ENCODE measurements around the gene PIGK.

The PIGK gene

GRCh38 chr1:77096496-77097255 is 122.6 kb downstream of the PIGK start:
- no peak for DNase-seq (ENCODE audit: low read depth)

- no peak for DNase-seq (ENCODE audit: low read depth)
Measured at GRCh38 chr1:77095236-77095635, 124.0 kb downstream of the PIGK start.

GRCh38 chr1:77089756-77090155 is 129.5 kb downstream of the PIGK start:
- DNase-seq (ENCODE audit: low read depth): no peak

- no peak for DNase-seq (ENCODE audit: low read depth)
Measured at GRCh38 chr1:77085109-77085508, 134.1 kb downstream of the PIGK start.

- DNase-seq (ENCODE audit: low read depth): no peak
Measured at GRCh38 chr1:77084457-77084856, 134.8 kb downstream of the PIGK start.

GRCh38 chr1:77081834-77082233 is 137.4 kb downstream of the PIGK start:
- DNase-seq (ENCODE audit: low read depth): no peak

- DNase-seq (ENCODE audit: low read depth): no peak
Measured at GRCh38 chr1:77076759-77077158, 142.5 kb downstream of the PIGK start.

- no peak for DNase-seq (ENCODE audit: low read depth)
Measured at GRCh38 chr1:77068013-77068412, 151.2 kb downstream of the PIGK start.

- no peak for DNase-seq (ENCODE audit: low read depth)
Measured at GRCh38 chr1:77065693-77066342, 153.4 kb downstream of the PIGK start.

- DNase-seq (ENCODE audit: low read depth): no peak
Measured at GRCh38 chr1:77064246-77064645, 155.0 kb downstream of the PIGK start.

GRCh38 chr1:77063118-77063517 is 156.1 kb downstream of the PIGK start:
- DNase-seq (ENCODE audit: low read depth): no peak

GRCh38 chr1:77061162-77061561 is 158.1 kb downstream of the PIGK start:
- no peak for DNase-seq (ENCODE audit: low read depth)

- no peak for DNase-seq (ENCODE audit: low read depth)
Measured at GRCh38 chr1:77060000-77060399, 159.2 kb downstream of the PIGK start.

GRCh38 chr1:77057994-77058585 is 161.1 kb downstream of the PIGK start:
- DNase-seq (ENCODE audit: low read depth): no peak

GRCh38 chr1:77056525-77056924 is 162.7 kb downstream of the PIGK start:
- DNase-seq (ENCODE audit: low read depth): no peak

- DNase-seq (ENCODE audit: low read depth): no peak
Measured at GRCh38 chr1:77051425-77051824, 167.8 kb downstream of the PIGK start.

- DNase-seq (ENCODE audit: low read depth): no peak
Measured at GRCh38 chr1:77048615-77049005, 170.6 kb downstream of the PIGK start.

GRCh38 chr1:77047978-77048614 is 171.1 kb downstream of the PIGK start:
- DNase-seq (ENCODE audit: low read depth): no peak

- DNase-seq (ENCODE audit: low read depth): no peak
Measured at GRCh38 chr1:77047575-77047974, 171.7 kb downstream of the PIGK start.

- DNase-seq (ENCODE audit: low read depth): no peak
Measured at GRCh38 chr1:77044133-77044849, 174.9 kb downstream of the PIGK start.

GRCh38 chr1:77040826-77041225 is 178.4 kb downstream of the PIGK start:
- no peak for DNase-seq (ENCODE audit: low read depth)

- no peak for DNase-seq (ENCODE audit: low read depth)
Measured at GRCh38 chr1:77039739-77040138, 179.5 kb downstream of the PIGK start.
